GM12874 (cell line): ENCODE measurements around the gene AATF.

Source experiments
- TF ChIP-seq, protein P1 (sequence below): IDR thresholded peaks from 2 replicates; pipeline ENCODE4 v1.5.1; 2011; ENCODE audit warnings: low read depth, mild to moderate bottlenecking, control low read depth, low read length, moderate library complexity; ENCODE audit not compliant: insufficient read depth

Gene AATF

DNA sequence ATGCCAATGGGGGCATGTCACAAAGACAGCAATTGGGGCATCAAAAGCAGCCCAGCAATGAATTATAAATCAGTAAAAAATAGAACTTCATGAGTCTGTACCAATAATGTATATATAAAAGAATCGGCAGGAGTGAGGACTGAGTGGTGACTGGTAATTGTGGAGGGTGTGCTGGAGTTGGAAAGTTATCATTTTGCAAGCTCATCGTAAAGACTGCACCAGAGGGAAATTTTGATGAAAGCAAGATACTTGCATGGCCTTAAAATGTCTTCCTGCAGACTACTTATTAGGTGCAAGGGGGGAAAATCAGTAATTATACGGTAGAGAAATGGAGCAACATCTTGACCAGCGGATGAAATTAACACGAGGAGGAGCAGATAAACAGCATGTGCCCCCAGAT lies 138.9 kb downstream of the AATF start:
- TF ChIP-seq, protein P1, sequence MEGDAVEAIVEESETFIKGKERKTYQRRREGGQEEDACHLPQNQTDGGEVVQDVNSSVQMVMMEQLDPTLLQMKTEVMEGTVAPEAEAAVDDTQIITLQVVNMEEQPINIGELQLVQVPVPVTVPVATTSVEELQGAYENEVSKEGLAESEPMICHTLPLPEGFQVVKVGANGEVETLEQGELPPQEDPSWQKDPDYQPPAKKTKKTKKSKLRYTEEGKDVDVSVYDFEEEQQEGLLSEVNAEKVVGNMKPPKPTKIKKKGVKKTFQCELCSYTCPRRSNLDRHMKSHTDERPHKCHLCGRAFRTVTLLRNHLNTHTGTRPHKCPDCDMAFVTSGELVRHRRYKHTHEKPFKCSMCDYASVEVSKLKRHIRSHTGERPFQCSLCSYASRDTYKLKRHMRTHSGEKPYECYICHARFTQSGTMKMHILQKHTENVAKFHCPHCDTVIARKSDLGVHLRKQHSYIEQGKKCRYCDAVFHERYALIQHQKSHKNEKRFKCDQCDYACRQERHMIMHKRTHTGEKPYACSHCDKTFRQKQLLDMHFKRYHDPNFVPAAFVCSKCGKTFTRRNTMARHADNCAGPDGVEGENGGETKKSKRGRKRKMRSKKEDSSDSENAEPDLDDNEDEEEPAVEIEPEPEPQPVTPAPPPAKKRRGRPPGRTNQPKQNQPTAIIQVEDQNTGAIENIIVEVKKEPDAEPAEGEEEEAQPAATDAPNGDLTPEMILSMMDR = no peak

DNA sequence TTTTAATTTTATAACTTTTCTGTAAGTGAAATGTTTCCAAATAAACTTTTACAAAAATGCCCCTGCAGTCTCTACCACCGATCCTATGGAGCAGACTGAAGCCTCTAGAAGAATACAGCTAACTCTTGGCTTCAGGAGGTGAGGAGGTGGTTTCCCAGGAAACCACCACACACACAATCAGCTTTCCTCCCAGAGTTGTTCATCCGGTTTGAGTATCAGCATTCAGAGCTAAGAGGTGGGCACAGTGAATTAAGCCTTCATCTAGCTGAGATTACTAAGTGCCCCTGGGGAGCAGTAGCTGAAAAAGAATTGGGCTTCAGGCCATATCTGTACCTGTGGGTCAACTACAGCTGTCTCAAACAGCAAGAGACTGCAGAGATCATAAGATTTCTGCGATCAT lies 139.7 kb downstream of the AATF start:
- TF ChIP-seq, protein P1 = no peak

DNA sequence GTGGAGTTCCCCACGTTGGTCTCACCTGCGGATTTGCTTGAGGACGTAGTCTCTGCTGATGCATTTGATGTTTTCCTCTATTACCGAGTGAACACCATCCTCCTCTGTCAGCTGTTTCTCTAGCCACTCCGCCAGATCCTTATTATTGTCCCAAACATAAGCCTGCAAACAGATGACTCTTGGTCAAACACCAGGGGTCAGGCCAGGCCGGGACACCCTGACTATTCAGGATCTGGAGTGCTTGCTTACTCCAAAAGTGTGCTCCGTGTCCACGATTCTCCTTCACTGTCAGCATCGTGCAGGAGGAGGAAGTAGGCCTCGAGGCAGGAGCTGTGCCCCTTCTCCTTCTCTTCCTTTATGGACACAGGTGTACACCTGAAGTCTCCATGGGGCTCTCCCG lies 140.2 kb downstream of the AATF start:
- TF ChIP-seq, protein P1 = no peak

DNA sequence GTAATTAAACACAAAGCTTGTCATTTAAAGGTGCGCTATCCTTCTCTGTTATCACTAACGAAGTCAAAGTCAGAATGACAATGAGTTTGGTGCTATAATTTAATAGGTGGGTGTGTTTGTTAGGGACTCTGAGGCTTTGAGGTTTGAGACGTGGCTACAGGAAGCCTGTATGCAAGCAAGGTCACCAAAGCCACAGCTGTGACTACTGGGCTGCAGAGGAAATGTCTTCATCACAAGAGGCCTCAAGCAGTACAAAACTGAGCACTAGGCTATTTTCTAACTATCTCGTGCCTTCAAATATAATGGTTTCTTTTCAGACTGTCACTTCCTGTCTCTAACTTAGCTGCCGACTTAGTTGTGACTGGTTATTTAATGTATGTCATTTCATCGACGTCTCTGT lies 141.2 kb downstream of the AATF start:
- TF ChIP-seq, protein P1 = no peak

DNA sequence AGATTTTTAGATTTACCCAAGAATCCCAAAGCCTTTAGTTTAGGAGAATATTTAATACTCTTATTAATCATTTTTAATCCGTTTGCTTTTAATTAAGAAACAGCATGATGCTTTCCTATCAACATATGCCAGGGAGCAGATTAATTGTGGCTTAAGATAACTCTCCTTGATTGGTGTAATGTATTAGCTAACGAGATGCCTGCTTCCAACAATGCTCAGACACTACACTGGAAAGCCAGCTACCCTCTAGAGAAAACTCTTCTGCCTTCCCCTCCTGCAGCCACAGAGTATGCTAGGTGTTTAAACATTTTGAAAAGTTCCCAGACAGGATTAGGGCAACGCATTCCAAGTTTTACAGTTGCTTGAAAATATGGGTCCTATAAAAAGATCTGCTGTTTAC lies 142.2 kb downstream of the AATF start:
- TF ChIP-seq, protein P1 = no peak

DNA sequence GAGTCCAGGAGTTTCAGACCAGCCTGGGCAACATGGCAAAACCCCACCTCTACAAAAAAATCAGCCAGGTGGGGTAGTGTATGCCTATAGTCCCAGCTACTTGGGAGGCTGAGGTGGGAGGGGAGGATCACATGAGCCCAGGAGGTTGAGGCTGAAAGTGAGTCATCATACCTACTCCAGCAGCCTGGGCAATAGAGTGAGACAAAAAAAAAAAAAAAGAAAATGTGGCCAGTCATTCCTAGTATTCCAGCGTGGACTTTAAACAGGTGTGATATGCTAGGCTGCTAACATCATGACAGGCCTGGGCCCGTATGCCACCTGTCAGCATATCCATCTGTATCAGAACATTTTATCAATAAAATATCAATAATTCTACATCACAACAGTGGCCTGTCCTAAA lies 143.3 kb downstream of the AATF start:
- TF ChIP-seq, protein P1 = no peak

DNA sequence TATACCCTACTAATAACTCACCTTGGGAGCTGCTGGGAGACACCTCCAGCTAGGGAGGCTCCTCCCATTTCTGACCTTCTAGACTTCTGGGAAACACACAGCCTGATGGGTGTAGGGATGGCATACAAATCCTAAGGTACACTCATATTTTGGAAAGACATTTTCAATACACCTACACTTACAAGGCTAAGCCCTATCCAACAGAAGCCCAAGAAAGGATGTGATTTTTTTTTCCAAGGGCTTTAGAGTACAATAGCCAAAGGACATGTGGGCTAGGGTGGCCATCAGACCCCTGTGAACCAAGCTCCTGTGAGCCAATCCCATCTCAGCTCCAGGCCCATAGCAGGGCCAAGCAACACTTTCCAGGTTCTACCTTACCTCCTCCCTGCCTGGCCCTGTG lies 143.9 kb downstream of the AATF start:
- TF ChIP-seq, protein P1 = no peak

DNA sequence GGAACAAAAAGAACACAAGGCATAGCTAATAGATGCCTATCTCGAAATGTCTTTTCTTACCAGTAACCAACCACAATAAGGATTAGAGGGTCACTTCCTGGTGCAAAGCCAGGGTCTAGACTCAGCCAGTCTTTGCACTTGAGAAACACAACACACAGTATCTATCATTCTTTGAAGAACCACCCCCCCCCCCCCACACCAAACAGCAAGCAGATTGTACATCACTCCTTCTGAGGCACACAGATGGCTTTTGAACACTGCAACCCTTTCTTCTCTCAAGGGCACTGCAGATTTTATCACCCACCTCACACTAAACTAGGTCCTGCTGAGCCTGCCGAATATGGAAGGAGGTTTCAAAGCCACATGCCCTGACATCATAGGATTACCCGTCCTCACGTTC lies 145.6 kb downstream of the AATF start:
- TF ChIP-seq, protein P1 = no peak
